ENCODE results near the gene C6orf62.

- TF ChIP-seq, protein P1, sequence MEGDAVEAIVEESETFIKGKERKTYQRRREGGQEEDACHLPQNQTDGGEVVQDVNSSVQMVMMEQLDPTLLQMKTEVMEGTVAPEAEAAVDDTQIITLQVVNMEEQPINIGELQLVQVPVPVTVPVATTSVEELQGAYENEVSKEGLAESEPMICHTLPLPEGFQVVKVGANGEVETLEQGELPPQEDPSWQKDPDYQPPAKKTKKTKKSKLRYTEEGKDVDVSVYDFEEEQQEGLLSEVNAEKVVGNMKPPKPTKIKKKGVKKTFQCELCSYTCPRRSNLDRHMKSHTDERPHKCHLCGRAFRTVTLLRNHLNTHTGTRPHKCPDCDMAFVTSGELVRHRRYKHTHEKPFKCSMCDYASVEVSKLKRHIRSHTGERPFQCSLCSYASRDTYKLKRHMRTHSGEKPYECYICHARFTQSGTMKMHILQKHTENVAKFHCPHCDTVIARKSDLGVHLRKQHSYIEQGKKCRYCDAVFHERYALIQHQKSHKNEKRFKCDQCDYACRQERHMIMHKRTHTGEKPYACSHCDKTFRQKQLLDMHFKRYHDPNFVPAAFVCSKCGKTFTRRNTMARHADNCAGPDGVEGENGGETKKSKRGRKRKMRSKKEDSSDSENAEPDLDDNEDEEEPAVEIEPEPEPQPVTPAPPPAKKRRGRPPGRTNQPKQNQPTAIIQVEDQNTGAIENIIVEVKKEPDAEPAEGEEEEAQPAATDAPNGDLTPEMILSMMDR (IDR thresholded peaks at IDR 0.05; ENCODE audit: insufficient read depth, low read length) = no peak
- TF ChIP-seq REST (IDR thresholded peaks at IDR 0.05; ENCODE audit: insufficient replicate concordance, low read depth) = no peak
- TF ChIP-seq POLR2AphosphoS5 (IDR thresholded peaks at IDR 0.05; ENCODE audit: low read depth) = no peak
Observed at GRCh38 chr6:24709014-24709711, 9.8 kb downstream of the C6orf62 start.

Measured in HL-60 (cell line).